Retinal pigment epithelial cell (primary cell): ENCODE results near the gene RARRES2.
A peak's percentile ranks its signal among the peaks of the same experiment; 100 is the strongest.

Source experiments
- DNase-seq: peaks from one replicate; pipeline ENCODE4 v3.0.0-alpha.2; 2010; ENCODE audit warnings: low read depth
- H3K4me3 ChIP-seq: 2 replicates; pipeline ENCODE4 v1.5.1; 2011; ENCODE audit warnings: mild to moderate bottlenecking, low read length, control low read depth, moderate library complexity
- CTCF ChIP-seq: conservative IDR thresholded peaks from 2 replicates; pipeline ENCODE4 v1.5.1; 2011; ENCODE audit warnings: low read depth, low read length, control low read depth, inconsistent platforms

RARRES2 gene

DNA sequence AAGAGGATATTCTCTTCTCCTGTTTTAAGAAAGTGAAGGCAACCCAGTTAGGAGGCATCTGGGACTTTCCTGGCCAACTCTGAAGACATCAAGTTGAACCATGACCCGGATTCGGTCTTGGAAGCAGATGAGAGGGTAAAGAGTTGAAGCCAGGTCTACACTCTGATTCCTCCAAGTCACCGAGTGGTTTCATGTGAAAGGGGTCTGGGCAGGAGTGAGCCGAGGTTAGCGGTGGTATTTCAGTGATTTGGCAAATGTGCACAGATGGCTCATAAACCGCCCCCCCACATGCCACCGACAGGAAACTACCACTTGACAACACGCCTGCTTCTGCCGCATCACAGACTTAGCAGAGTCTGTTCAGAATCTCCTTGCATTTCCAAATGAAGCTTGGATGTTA, 15.8 kb upstream of the RARRES2 start:
- DNase-seq, result no peak
- H3K4me3 ChIP-seq, result no peak overlapping the region
- TF ChIP-seq CTCF, result no peak

DNA sequence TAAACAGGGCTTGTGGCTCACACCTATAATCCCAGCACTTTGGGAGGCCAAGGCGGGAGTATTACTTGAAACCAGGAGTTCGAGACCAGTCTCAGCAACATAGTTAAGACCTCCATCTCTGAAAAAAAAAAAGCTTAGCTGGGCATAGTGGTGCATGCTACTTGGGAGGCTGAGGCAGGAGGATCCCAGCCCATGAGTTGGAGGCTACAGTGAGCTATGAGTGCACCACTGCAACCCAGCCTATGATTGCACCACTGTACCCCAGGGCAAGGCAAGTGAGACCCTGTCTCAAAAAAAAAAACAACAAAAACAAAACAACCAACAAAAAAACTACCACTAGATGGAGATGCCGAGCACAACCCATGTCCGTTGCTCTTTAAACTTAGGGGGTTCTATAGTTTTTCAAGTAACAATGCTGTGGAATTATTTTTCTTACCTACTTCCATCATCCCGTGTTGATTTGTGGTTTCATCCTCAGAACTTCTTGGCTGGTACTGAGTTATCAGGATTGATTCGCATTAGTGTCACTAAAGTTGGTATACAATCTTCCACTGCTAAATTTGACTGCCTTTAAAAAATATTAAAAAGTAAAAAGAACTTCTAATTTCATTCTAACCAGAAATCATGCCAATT, 15.0 kb upstream of the RARRES2 start:
- TF ChIP-seq CTCF, result peak; percentile 76
- no peak for DNase-seq
- H3K4me3 ChIP-seq, result no peak overlapping the region

- TF ChIP-seq CTCF, result no peak
- no peak for DNase-seq
These were observed 14.2 kb upstream of the RARRES2 start for GRCh38 chr7:150355666-150356059.

DNA sequence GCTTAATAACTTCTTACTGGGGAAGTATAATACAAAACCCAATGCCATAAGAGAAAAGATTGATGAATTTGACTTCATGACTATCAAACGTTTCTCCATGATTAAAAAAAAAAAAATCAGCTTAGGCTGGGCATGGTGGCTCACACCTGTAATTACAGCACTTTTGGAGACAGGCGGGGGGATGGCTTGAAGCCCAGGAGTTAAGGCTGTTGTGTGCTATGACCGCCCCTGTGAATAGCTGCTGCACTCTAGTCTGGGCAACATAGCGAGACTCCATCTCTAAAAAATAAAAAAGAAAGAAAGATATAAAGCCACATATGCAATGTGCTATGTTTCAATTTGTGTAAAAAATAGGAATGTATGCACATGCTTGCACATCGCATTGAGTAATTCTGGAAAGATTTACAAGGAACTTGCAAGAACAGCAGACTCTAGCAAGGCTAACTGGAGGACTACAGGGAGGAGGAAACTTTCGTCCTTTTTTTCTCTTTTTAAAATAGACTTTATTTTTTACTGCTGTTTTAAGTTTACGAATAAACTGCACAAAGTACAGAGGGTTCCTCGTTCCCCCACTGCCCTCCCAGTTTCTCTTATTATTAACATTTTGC, 10.3 kb upstream of the RARRES2 start:
- no peak for TF ChIP-seq CTCF
- DNase-seq, result no peak
- no peak overlapping the region for H3K4me3 ChIP-seq

More at GRCh38 chr7:150355666-150356059, 14.2 kb upstream of the RARRES2 start:
- H3K4me3 ChIP-seq, result no peak overlapping the region

DNA sequence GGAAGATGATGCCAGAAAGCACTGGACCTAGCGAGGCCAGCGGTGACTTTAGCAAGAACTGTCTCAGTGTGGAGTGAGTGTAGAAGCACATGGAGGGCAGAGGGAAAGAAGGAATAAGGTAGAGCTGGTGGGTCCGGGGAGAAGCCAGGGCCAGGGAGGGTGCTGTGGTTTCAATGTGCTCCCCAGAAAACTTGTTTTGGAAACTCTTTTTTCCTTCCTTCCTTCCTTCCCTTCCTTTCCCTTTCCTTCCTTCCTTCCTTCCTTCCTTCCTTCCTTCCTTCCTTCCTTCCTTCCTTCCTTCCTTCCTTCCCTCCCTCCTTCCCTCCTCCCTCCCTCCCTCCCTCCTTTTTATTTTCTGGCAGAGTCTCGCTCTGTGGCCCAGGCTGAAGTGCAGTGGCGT, 5.5 kb upstream of the RARRES2 start:
- no peak overlapping the region for H3K4me3 ChIP-seq
- TF ChIP-seq CTCF, result no peak
- no peak for DNase-seq

DNA sequence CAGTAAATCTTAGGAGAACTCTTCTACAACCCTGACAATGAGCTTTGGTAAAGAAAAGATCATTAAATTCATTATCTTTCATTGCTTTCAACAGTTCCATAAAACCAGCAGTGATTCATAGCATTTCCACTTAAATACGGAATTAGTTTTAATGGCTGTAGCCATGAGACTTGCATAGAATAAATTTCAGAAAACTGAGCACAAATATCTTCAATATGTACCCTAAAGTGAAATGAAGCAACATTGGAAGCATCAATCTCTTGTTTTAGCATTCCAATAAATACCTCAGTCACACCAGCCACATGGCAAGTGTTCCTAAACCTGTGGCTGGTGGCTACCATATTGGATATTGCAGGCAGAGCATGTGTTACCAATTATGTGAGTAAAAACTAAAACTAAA, 3.6 kb upstream of the RARRES2 start:
- TF ChIP-seq CTCF, result no peak
- no peak for DNase-seq
- H3K4me3 ChIP-seq, result no peak overlapping the region

- no peak for TF ChIP-seq CTCF
- no peak overlapping the region for H3K4me3 ChIP-seq
- DNase-seq, result no peak
These were observed 2.9 kb upstream of the RARRES2 start for GRCh38 chr7:150344299-150344698.
